ENCODE measurements around the gene SP8.

Gene SP8

DNA sequence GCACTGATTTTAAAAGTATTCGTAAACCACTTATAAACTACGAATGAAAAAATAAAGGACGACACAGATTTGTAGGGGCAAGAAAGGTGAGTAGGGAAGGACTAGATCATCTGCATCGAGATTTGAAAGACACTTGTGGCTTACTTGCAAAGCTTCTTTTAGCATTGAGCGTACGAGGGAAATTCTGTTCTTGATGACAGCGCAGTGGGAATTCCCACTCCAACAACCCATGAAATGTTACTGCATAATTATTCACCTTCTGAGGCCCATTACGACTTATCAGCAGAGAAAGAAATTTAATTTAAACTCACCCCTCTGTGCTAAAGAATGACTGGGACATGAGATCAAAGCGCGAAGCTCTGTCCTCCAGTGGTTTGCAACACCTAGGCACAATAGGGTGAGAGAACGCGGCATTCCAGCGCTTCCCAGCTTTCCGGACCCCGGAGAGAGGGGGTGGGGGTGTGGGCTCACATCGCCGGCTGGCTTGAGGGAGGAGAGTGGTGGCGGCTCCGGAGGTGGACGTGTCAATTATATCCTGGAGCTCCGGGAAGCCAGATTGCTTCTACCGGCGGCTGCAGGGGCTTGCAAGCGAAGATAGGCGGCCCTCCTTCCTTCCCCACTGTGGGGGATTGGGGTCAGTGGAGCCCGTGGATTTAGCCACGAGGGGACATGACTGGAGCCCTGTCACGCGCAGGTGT is 10.3 kb downstream of the SP8 start:
- H3K27me3 ChIP-seq (ENCODE audit: control insufficient read depth, insufficient read depth, low read length, poor library complexity, severe bottlenecking), result peaks cover 28% of the 10 kb centered on the region
- WGBS, 2 experiments, result 9 to 12% methylated on average over 28 to 29 of the region's 29 CpGs
- peaks cover 26% of the 10 kb centered on the region for H3K4me1 ChIP-seq (ENCODE audit: control insufficient read depth, insufficient read depth, low read length)

DNA sequence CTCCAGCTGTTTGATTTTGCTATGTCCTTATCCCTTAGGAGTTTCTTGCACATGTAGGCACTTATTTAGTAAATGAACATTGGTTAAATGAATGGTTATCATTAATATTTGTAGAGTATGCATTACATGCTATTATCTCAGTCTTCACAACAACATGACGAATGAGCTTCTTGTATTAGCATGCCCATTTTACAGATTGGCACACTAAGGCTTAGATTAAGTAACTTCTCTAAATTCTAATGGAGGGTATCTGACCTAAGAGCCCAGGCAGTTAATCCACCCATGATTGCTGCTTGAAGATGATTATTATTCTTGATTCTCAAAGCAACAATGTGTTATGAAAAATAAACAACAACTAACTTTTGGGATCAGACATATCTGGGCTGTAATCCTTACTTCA is 32.7 kb downstream of the SP8 start:
- H3K36me3 ChIP-seq (ENCODE audit: control insufficient read depth, insufficient read depth, low read length), result no peaks in the 10 kb centered on the region
- WGBS, 2 experiments, result 100% methylated on average over 1 of the region's 1 CpG; no CpG with 5 or more reads in 1 of the 2 experiments
- no peaks in the 10 kb centered on the region for H3K4me1 ChIP-seq (ENCODE audit: control insufficient read depth, insufficient read depth, low read length)
- H3K27me3 ChIP-seq (ENCODE audit: control insufficient read depth, insufficient read depth, low read length, poor library complexity, severe bottlenecking), result no peaks in the 10 kb centered on the region
- H3K4me3 ChIP-seq (ENCODE audit: insufficient read depth, low read depth, low read length), result no peak overlapping the region
- no peaks in the 10 kb centered on the region for H3K9me3 ChIP-seq (ENCODE audit: control insufficient read depth, low read length)
- no peak overlapping the region for H3K27ac ChIP-seq (ENCODE audit: insufficient read depth, low read depth, low read length, poor library complexity, severe bottlenecking)

More for the DNA sequence above, 10.3 kb downstream of the SP8 start:
- no peaks in the 10 kb centered on the region for H3K9me3 ChIP-seq (ENCODE audit: control insufficient read depth, low read length)
- H3K27ac ChIP-seq (ENCODE audit: insufficient read depth, low read depth, low read length, poor library complexity, severe bottlenecking), result no peak overlapping the region
- no peaks in the 10 kb centered on the region for H3K36me3 ChIP-seq (ENCODE audit: control insufficient read depth, insufficient read depth, low read length)
- H3K4me3 ChIP-seq (ENCODE audit: insufficient read depth, low read depth, low read length), result no peak overlapping the region

DNA sequence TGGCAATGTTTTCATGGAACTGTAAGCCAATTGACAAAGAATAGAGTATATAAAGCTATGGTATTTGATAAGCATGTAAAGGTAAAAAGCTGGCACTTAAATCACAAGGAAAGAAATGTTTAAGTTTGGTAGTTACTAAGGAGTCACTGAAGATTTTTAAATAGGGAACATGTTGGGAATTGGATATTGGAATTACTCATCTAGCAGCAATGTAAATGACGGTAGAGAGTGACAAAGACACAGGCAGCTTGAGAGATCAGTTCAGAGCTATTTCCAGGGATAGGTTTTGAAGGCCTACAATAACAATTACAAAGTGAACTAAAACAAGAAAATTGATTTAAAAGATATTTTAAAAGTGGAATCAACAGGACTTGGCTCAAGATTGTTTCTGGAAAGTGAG is 36.8 kb downstream of the SP8 start:
- WGBS, 2 experiments, result 93 to 96% methylated on average over 1 of the region's 1 CpG

DNA sequence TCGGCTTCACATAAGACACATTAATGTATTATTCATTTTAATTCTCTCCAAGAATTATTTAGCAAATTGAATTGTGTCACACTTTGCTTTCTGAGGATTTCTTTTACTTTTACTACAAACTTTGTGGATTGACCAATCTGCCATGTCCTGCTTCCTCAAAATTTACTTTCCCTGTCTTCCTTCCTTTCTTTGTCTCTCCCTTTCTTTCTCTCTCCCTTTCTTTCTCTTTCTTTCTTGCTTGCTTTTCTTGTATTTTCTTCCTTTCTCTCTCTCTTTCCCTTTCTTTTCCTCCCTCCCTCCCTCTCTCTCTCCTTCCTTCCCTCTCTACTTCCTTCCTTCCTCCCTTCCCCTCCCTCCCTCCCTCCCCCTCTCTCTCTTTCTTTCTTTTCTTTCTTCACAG is 37.8 kb downstream of the SP8 start:
- H3K27me3 ChIP-seq (ENCODE audit: control insufficient read depth, insufficient read depth, low read length, poor library complexity, severe bottlenecking), result no peaks in the 10 kb centered on the region
- H3K4me1 ChIP-seq (ENCODE audit: control insufficient read depth, insufficient read depth, low read length), result peaks cover 12% of the 10 kb centered on the region
- H3K36me3 ChIP-seq (ENCODE audit: control insufficient read depth, insufficient read depth, low read length), result no peaks in the 10 kb centered on the region
- H3K4me3 ChIP-seq (ENCODE audit: insufficient read depth, low read depth, low read length), result no peak overlapping the region
- H3K9me3 ChIP-seq (ENCODE audit: control insufficient read depth, low read length), result no peaks in the 10 kb centered on the region
- WGBS, 2 experiments, result 100% methylated on average over 1 of the region's 1 CpG; no CpG with 5 or more reads in 1 of the 2 experiments
- no peak overlapping the region for H3K27ac ChIP-seq (ENCODE audit: insufficient read depth, low read depth, low read length, poor library complexity, severe bottlenecking)

More for the DNA sequence above, 36.8 kb downstream of the SP8 start:
- H3K4me3 ChIP-seq (ENCODE audit: insufficient read depth, low read depth, low read length), result no peak overlapping the region
- H3K27ac ChIP-seq (ENCODE audit: insufficient read depth, low read depth, low read length, poor library complexity, severe bottlenecking), result no peak overlapping the region
- no peaks in the 10 kb centered on the region for H3K27me3 ChIP-seq (ENCODE audit: control insufficient read depth, insufficient read depth, low read length, poor library complexity, severe bottlenecking)
- no peaks in the 10 kb centered on the region for H3K36me3 ChIP-seq (ENCODE audit: control insufficient read depth, insufficient read depth, low read length)
- no peaks in the 10 kb centered on the region for H3K9me3 ChIP-seq (ENCODE audit: control insufficient read depth, low read length)
- peaks cover 12% of the 10 kb centered on the region for H3K4me1 ChIP-seq (ENCODE audit: control insufficient read depth, insufficient read depth, low read length)

DNA sequence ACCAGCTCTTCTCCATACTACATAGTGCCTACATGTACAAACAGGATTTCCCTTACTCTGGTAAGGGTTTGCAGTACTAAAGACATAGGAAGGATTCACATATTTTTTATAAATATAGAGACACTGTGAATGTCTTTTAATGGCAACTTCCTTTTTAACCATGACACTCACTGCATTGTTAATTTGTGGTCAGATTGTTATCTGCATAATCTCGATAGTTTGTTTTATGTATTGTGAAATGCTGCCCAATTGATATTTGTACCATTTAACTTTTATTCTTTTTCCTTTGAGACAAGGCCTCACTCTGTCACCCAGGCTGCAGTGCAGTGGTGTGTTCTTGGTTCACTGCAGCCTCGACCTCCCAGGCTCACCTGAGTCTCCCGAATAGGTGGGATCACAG is 39.7 kb downstream of the SP8 start:
- no peaks in the 10 kb centered on the region for H3K9me3 ChIP-seq (ENCODE audit: control insufficient read depth, low read length)
- H3K36me3 ChIP-seq (ENCODE audit: control insufficient read depth, insufficient read depth, low read length), result no peaks in the 10 kb centered on the region
- no peak overlapping the region for H3K4me3 ChIP-seq (ENCODE audit: insufficient read depth, low read depth, low read length)
- no peaks in the 10 kb centered on the region for H3K27me3 ChIP-seq (ENCODE audit: control insufficient read depth, insufficient read depth, low read length, poor library complexity, severe bottlenecking)
- no peak overlapping the region for H3K27ac ChIP-seq (ENCODE audit: insufficient read depth, low read depth, low read length, poor library complexity, severe bottlenecking)
- 93 to 99% methylated on average over 2 to 3 of the region's 3 CpGs for whole genome bisulfite sequencing, 2 experiments
- peaks cover 12% of the 10 kb centered on the region for H3K4me1 ChIP-seq (ENCODE audit: control insufficient read depth, insufficient read depth, low read length)

DNA sequence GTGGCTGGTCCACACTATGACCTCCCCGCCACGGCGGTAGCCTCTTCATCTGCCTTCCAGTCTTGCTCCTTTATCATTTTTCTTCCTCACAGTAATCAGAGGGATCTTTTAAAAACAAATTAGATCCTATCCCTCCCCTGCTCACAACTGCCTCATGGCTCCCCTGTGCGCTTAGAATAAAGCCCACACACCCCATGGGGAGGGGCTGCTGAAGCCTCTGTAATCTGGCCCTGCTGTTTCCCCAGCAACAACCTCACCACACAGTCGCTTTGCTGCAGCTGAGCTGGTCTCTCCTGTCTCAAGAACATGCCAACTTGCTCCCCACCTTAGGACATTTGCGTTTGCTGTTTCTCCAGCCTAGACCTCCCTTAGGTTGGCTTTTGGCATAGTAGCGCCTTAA is 41.0 kb downstream of the SP8 start:
- Histone ChIP-seq H3K4me3 (ENCODE audit: insufficient read depth, low read depth, low read length) (no peak overlapping the region), H3K27ac (ENCODE audit: insufficient read depth, low read depth, low read length, poor library complexity, severe bottlenecking) (no peak overlapping the region), H3K4me1 (ENCODE audit: control insufficient read depth, insufficient read depth, low read length) (peaks cover 12% of the 10 kb centered on the region), H3K36me3 (ENCODE audit: control insufficient read depth, insufficient read depth, low read length) (no peaks in the 10 kb centered on the region), H3K27me3 (ENCODE audit: control insufficient read depth, insufficient read depth, low read length, poor library complexity, severe bottlenecking) (no peaks in the 10 kb centered on the region), H3K9me3 (ENCODE audit: control insufficient read depth, low read length) (no peaks in the 10 kb centered on the region)
- 67 to 69% methylated on average over 7 of the region's 7 CpGs for WGBS, 2 experiments

DNA sequence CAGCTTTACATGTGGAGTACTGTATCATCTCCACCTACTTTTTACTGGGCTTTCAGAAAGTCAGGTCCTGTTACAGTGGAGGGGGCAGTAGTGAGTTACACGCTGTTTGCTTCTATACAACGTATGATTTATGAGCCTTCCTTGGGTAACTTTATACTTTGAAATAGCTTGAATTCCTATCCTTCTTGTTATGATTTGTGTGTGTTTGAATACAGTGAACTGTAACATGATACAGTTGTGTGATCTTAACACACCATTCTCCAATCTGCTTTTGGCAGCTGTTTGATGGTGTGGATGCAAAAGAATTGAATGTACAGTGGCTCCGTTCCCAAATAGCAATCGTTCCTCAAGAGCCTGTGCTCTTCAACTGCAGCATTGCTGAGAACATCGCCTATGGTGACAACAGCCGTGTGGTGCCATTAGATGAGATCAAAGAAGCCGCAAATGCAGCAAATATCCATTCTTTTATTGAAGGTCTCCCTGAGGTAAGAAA is 41.7 kb downstream of the SP8 start:
- no peaks in the 10 kb centered on the region for H3K27me3 ChIP-seq (ENCODE audit: control insufficient read depth, insufficient read depth, low read length, poor library complexity, severe bottlenecking)
- H3K36me3 ChIP-seq (ENCODE audit: control insufficient read depth, insufficient read depth, low read length), result no peaks in the 10 kb centered on the region
- WGBS, 2 experiments, result 84 to 85% methylated on average over 7 of the region's 7 CpGs
- H3K27ac ChIP-seq (ENCODE audit: insufficient read depth, low read depth, low read length, poor library complexity, severe bottlenecking), result no peak overlapping the region
- peaks cover 12% of the 10 kb centered on the region for H3K4me1 ChIP-seq (ENCODE audit: control insufficient read depth, insufficient read depth, low read length)
- H3K9me3 ChIP-seq (ENCODE audit: control insufficient read depth, low read length), result no peaks in the 10 kb centered on the region
- H3K4me3 ChIP-seq (ENCODE audit: insufficient read depth, low read depth, low read length), result no peak overlapping the region

DNA sequence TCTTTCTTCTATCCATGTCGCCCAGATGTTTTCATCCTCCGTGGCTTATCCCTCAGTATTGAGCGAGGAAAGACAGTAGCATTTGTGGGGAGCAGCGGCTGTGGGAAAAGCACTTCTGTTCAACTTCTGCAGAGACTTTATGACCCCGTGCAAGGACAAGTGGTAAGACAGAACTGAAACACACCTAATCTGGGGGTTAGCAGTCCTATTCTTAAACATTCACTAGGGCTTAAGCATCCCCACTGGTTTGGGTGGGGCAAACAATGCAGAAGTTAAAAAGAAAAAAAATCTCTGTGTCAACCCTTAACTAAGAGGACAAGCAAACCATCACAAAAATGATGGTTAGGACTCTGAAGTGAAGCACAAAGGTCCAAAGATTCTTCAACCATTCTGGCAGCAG is 43.8 kb downstream of the SP8 start:
- Histone ChIP-seq H3K4me1 (ENCODE audit: control insufficient read depth, insufficient read depth, low read length) (peaks cover 12% of the 10 kb centered on the region), H3K36me3 (ENCODE audit: control insufficient read depth, insufficient read depth, low read length) (no peaks in the 10 kb centered on the region), H3K27me3 (ENCODE audit: control insufficient read depth, insufficient read depth, low read length, poor library complexity, severe bottlenecking) (no peaks in the 10 kb centered on the region), H3K9me3 (ENCODE audit: control insufficient read depth, low read length) (no peaks in the 10 kb centered on the region), H3K4me3 (ENCODE audit: insufficient read depth, low read depth, low read length) (no peak overlapping the region), H3K27ac (ENCODE audit: insufficient read depth, low read depth, low read length, poor library complexity, severe bottlenecking) (no peak overlapping the region)
- 89 to 91% methylated on average over 5 of the region's 5 CpGs for WGBS, 2 experiments

DNA sequence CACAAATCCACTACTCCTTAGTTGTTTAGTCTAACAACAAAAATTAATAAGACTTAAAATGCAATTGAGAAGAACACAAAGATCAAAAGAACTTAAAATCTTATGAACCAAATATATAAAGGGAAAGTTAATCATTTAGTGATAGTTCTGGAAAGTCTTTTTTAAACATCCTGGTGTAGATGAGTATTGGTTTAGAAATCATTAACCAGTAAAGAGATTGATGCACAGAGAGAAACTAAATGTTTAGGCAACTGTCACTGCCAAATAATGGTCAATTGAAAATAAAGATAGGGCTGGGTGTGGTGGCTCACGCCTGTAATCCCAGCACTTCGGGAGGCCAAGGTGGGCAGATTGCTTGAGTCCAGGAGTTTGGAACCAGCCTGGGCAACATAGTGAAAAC is 44.9 kb downstream of the SP8 start:
- Histone ChIP-seq H3K36me3 (ENCODE audit: control insufficient read depth, insufficient read depth, low read length) (no peaks in the 10 kb centered on the region), H3K4me3 (ENCODE audit: insufficient read depth, low read depth, low read length) (no peak overlapping the region), H3K27ac (ENCODE audit: insufficient read depth, low read depth, low read length, poor library complexity, severe bottlenecking) (no peak overlapping the region), H3K9me3 (ENCODE audit: control insufficient read depth, low read length) (no peaks in the 10 kb centered on the region), H3K4me1 (ENCODE audit: control insufficient read depth, insufficient read depth, low read length) (peaks cover 12% of the 10 kb centered on the region), H3K27me3 (ENCODE audit: control insufficient read depth, insufficient read depth, low read length, poor library complexity, severe bottlenecking) (no peaks in the 10 kb centered on the region)
- WGBS, 2 experiments, result 91 to 93% methylated on average over 2 of the region's 2 CpGs

DNA sequence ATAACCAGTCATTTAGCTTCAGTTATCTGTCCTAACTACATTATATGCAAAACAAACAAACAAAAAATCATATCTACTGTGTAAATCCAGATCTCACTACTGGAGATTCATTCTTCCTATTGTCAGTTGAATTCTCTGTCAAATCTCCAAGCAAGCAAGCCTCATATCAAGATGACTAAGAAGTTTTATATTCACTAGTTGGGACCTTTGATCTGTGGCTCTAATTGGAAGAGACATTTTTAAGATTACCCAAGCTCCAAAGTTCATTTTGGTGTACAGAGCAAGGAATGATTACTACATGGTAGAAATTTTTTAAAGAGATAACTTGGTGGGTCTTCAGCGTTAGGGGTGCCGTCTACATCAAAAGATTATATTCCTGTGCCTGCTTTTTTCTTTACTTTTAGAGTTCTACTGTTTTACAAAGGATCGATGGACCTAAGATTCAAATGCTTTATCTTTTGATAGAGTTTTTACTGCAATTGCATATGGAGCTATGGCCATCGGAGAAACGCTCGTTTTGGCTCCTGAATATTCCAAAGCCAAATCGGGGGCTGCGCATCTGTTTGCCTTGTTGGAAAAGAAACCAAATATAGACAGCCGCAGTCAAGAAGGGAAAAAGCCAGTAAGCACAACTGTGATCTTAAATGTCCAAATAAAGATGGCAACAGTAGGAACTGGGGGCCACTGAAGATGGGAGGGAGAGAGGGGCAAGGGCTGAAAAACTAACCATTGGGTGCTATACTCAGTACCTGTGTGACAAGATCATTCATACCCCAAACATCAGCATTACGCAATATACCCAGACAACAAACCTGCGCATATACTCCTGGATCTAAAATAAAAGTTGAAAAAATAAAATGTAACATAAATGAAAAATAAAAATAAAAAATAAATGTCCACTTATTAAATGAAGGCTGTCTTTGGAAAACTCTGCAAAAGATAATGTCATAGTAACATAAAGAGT is 47.9 kb downstream of the SP8 start:
- 92 to 96% methylated on average over 10 of the region's 11 CpGs for WGBS, 2 experiments
- Histone ChIP-seq H3K27ac (ENCODE audit: insufficient read depth, low read depth, low read length, poor library complexity, severe bottlenecking) (no peak overlapping the region), H3K4me1 (ENCODE audit: control insufficient read depth, insufficient read depth, low read length) (no peaks in the 10 kb centered on the region), H3K9me3 (ENCODE audit: control insufficient read depth, low read length) (no peaks in the 10 kb centered on the region), H3K27me3 (ENCODE audit: control insufficient read depth, insufficient read depth, low read length, poor library complexity, severe bottlenecking) (no peaks in the 10 kb centered on the region), H3K36me3 (ENCODE audit: control insufficient read depth, insufficient read depth, low read length) (no peaks in the 10 kb centered on the region), H3K4me3 (ENCODE audit: insufficient read depth, low read depth, low read length) (no peak overlapping the region)
